Body of pancreas (tissue), 4 donors: ENCODE results near the gene WDFY3. TPM values are rescaled to one million over a fixed set of nuclear protein-coding genes. Genes with fewer than 3 reads are reported as not detected.

Source experiments
- ATAC-seq: fragments of 150-250 bp; one replicate; pipeline ENCODE4 v1.9.1; 2016
- DNase-seq, 4 donors: peaks; one replicate each; pipeline ENCODE4 v3.0.0-alpha.2; 2019
- H3K27ac ChIP-seq, 4 donors: fragments of 200-600 bp; sonication (generic); 1 replicate in 3 of 4; 2 replicates in 1 of 4; pipeline versions ENCODE4 v1.5.1 to v1.6.1; 2016 to 2019; ENCODE audit warnings: mild to moderate bottlenecking in 1 of 4, mixed read lengths in 1 of 4, moderate library complexity in 1 of 4
- H3K27me3 ChIP-seq, 2 donors: fragments of 200-600 bp; sonication (generic); one replicate each; pipeline ENCODE4 v1.6.0; 2016; ENCODE audit warnings: mild to moderate bottlenecking in 1 of 2
- H3K36me3 ChIP-seq, 2 donors: fragments of 200-600 bp; sonication (generic); replicated peaks in 1 of 2; 2 replicates each; pipeline ENCODE4 v1.5.1; 2016; ENCODE audit warnings: low read depth in 2 of 2; ENCODE audit not compliant: insufficient read depth in 1 of 2
- H3K4me1 ChIP-seq: fragments of 200-600 bp; sonication (generic); one replicate; pipeline ENCODE4 v1.6.0; 2016
- H3K4me3 ChIP-seq, 2 donors: fragments of 200-600 bp; sonication (generic); 1 replicate in 1 of 2; 2 replicates in 1 of 2; pipeline ENCODE4 v1.5.1; 2016 to 2019
- H3K9me3 ChIP-seq, 3 donors: fragments of 200-600 bp; sonication (generic); 1 replicate in 2 of 3; 2 replicates in 1 of 3; pipeline ENCODE4 v1.5.1; 2016
- CTCF ChIP-seq, 7 experiments: fragments of 450-650 bp in 4 of 7; fragments of 200-600 bp in 3 of 7; sonication (generic) in 3 of 7; IDR thresholded peaks; one replicate each; pipeline ENCODE4 v1.5.1; 2016 to 2019; ENCODE audit warnings: antibody characterized with exemption in 7 of 7
- POLR2A ChIP-seq, 3 donors: fragments of 450-650 bp; IDR thresholded peaks; one replicate each; pipeline ENCODE4 v1.6.1; 2016; ENCODE audit warnings: antibody characterized with exemption in 3 of 3, mild to moderate bottlenecking in 2 of 3
- WGBS, 2 donors: methylation state at CpG; one replicate each; pipeline ENCODE4 v1.1.5; 2017; 5-methylcytosine and 5-hydroxymethylcytosine counted together
- intact Hi-C: fragments of 100-400 bp; cut with DNase I; formaldehyde crosslinking; loops from one replicate; pipeline ENCODE4 v1.15.1; 2023
- small RNA-seq: library from RNA; depleted of rRNA; stranded (forward); fragments of <200 nt; gene quantifications from one replicate; pipeline ENCODE3, GENCODE V24; 2016
- total RNA-seq, 2 donors: library from RNA; depleted of rRNA; stranded (reverse); fragments of >200 nt; gene quantifications; one replicate each; pipeline ENCODE4 v1.1.0, GENCODE V29; 2016

The WDFY3 gene
- total RNA-seq, 2 donors from 2014 or later = 36.1 to 55.0 TPM

GRCh38 chr4:84632092-84632491 lies 334.4 kb downstream of the WDFY3 start:
- 86 to 87% methylated on average over 2 of the region's 2 CpGs for WGBS, 2 donors
- H3K27me3 ChIP-seq = no peaks in the 10 kb centered on the region
- intact Hi-C loops = no loop called here
- no peaks in the 10 kb centered on the region for H3K9me3 ChIP-seq
- no peaks in the 10 kb centered on the region for H3K4me1 ChIP-seq
- H3K4me3 ChIP-seq = no peak overlapping the region
- no peak for DNase-seq
- H3K36me3 ChIP-seq = no peaks in the 10 kb centered on the region
- no peak for TF ChIP-seq CTCF (IDR thresholded peaks at IDR 0.05)
- no peak for TF ChIP-seq POLR2A (IDR thresholded peaks at IDR 0.05)
- no peak overlapping the region for H3K27ac ChIP-seq
- ATAC-seq = no peak

- no peak for ATAC-seq
- 86 to 87% methylated on average over 3 of the region's 3 CpGs for WGBS, 2 donors
- no peak overlapping the region for H3K4me3 ChIP-seq
Measured at GRCh38 chr4:84631573-84631972, 334.9 kb downstream of the WDFY3 start.

GRCh38 chr4:84626673-84627072 lies 339.8 kb downstream of the WDFY3 start:
- TF ChIP-seq CTCF (IDR thresholded peaks at IDR 0.05) = no peak
- no peak for TF ChIP-seq POLR2A (IDR thresholded peaks at IDR 0.05)
- Histone ChIP-seq H3K27me3 (no peaks in the 10 kb centered on the region), H3K9me3 (no peaks in the 10 kb centered on the region), H3K4me3 (no peak overlapping the region), H3K4me1 (no peaks in the 10 kb centered on the region), H3K27ac (no peak overlapping the region), H3K36me3 (no peaks in the 10 kb centered on the region)
- DNase-seq (no peak), ATAC-seq (no peak)
- WGBS, 2 donors = 86 to 93% methylated on average over 5 of the region's 5 CpGs
- intact Hi-C loops = no loop called here

More at GRCh38 chr4:84631573-84631972, 334.9 kb downstream of the WDFY3 start:
- no peaks in the 10 kb centered on the region for H3K36me3 ChIP-seq
- TF ChIP-seq POLR2A (IDR thresholded peaks at IDR 0.05) = no peak
- no peaks in the 10 kb centered on the region for H3K9me3 ChIP-seq
- no peak overlapping the region for H3K27ac ChIP-seq
- no peak for DNase-seq
- no peaks in the 10 kb centered on the region for H3K27me3 ChIP-seq
- no peaks in the 10 kb centered on the region for H3K4me1 ChIP-seq
- intact Hi-C loops = no loop called here

- Histone ChIP-seq H3K27ac (no peak overlapping the region), H3K27me3 (no peaks in the 10 kb centered on the region), H3K4me1 (no peaks in the 10 kb centered on the region), H3K36me3 (no peaks in the 10 kb centered on the region), H3K4me3 (no peak overlapping the region), H3K9me3 (no peaks in the 10 kb centered on the region)
- ATAC-seq (no peak), DNase-seq (no peak)
- WGBS, 2 donors = 91 to 98% methylated on average over 11 of the region's 11 CpGs
- no peak for TF ChIP-seq CTCF (IDR thresholded peaks at IDR 0.05)
- TF ChIP-seq POLR2A (IDR thresholded peaks at IDR 0.05) = no peak
- intact Hi-C loops = no loop called here
Measured at GRCh38 chr4:84623661-84624060, 342.8 kb downstream of the WDFY3 start.

GRCh38 chr4:84622959-84623358 lies 343.5 kb downstream of the WDFY3 start:
- ATAC-seq = no peak
- WGBS, 2 donors = 34 to 76% methylated on average over 1 of the region's 1 CpG

More at GRCh38 chr4:84622959-84623358, 343.5 kb downstream of the WDFY3 start:
- Histone ChIP-seq H3K9me3 (no peaks in the 10 kb centered on the region), H3K27me3 (no peaks in the 10 kb centered on the region), H3K4me3 (no peak overlapping the region), H3K4me1 (no peaks in the 10 kb centered on the region), H3K27ac (no peak overlapping the region), H3K36me3 (no peaks in the 10 kb centered on the region)
- no peak for DNase-seq
- TF ChIP-seq CTCF (IDR thresholded peaks at IDR 0.05) (no peak), POLR2A (IDR thresholded peaks at IDR 0.05) (no peak)
- intact Hi-C loops = no loop called here

Small RNAs within 50 kb of the gene (small RNA-seq; reads per million reads assigned to genes)
- gene RN7SL552P (not detected), gene RNU6-469P (not detected)
